ENCODE results near the gene LCORL. TPM values are rescaled to one million over a fixed set of nuclear protein-coding genes. Genes with fewer than 3 reads are reported as not detected.
"Not testable (repeated sequence)": the region's sequence is repeated elsewhere in the genome, so short reads cannot be mapped to it uniquely, and the experiment has no call there.

The LCORL gene
- total and polyA plus RNA-seq, 2 donors from 2014 or later, result 2.8 to 13.7 TPM

GRCh38 chr4:17866810-17867209 is 154.7 kb downstream of the LCORL start:
- H3K36me3 ChIP-seq (ENCODE audit: control insufficient read depth in 2 of 3, insufficient read depth in 3 of 3, low read length in 3 of 3), result no peaks in the 10 kb centered on the region
- no peaks in the 10 kb centered on the region for H3K27me3 ChIP-seq (ENCODE audit: control insufficient read depth, insufficient read depth, low read length)
- intact Hi-C loops (cut with DNase I), result no loop called here
- peaks cover 0 to 4% (median 0%) of the 10 kb centered on the region in 3 donors for H3K9me3 ChIP-seq (ENCODE audit: control insufficient read depth in 2 of 3, insufficient read depth in 1 of 3, low read length in 3 of 3)
- H3K27ac ChIP-seq (ENCODE audit: low read depth in 2 of 2, low read length in 2 of 2), result no peak overlapping the region
- FAIRE-seq (no peak), DNase-seq (peak in 2 of 5 donors; percentile 26 to 39)
- H3K4me1 ChIP-seq (ENCODE audit: control insufficient read depth in 2 of 3, insufficient read depth in 2 of 3, low read depth in 1 of 3, low read length in 3 of 3), result no peaks in the 10 kb centered on the region
- H3K4me3 ChIP-seq (ENCODE audit: low read length in 3 of 3), result no peak overlapping the region
- H3K9ac ChIP-seq (ENCODE audit: low read length in 3 of 3), result no peak overlapping the region
- no peak for TF ChIP-seq CTCF (IDR thresholded peaks at IDR 0.05; ENCODE audit: borderline replicate concordance, extremely low read depth, insufficient read depth)

- H3K4me1 ChIP-seq (ENCODE audit: control insufficient read depth in 2 of 3, insufficient read depth in 2 of 3, low read depth in 1 of 3, low read length in 3 of 3), result no peaks in the 10 kb centered on the region
- H3K36me3 ChIP-seq (ENCODE audit: control insufficient read depth in 2 of 3, insufficient read depth in 3 of 3, low read length in 3 of 3), result no peaks in the 10 kb centered on the region
- H3K27ac ChIP-seq (ENCODE audit: low read depth in 2 of 2, low read length in 2 of 2), result no peak overlapping the region
- no peak overlapping the region for H3K9ac ChIP-seq (ENCODE audit: low read length in 3 of 3)
- intact Hi-C loops (cut with DNase I), result no loop called here
- H3K4me3 ChIP-seq (ENCODE audit: low read length in 3 of 3), result no peak overlapping the region
- DNase-seq, result no peak
- H3K27me3 ChIP-seq (ENCODE audit: control insufficient read depth, insufficient read depth, low read length), result no peaks in the 10 kb centered on the region
- no peak for TF ChIP-seq CTCF (IDR thresholded peaks at IDR 0.05; ENCODE audit: borderline replicate concordance, extremely low read depth, insufficient read depth)
- peaks cover 0 to 4% (median 0%) of the 10 kb centered on the region in 3 donors for H3K9me3 ChIP-seq (ENCODE audit: control insufficient read depth in 2 of 3, insufficient read depth in 1 of 3, low read length in 3 of 3)
- no peak for FAIRE-seq
These were observed 155.6 kb downstream of the LCORL start for GRCh38 chr4:17865866-17866363.

GRCh38 chr4:17861906-17862305 is 159.6 kb downstream of the LCORL start:
- H3K27ac ChIP-seq (ENCODE audit: low read depth in 2 of 2, low read length in 2 of 2); H3K36me3 ChIP-seq (ENCODE audit: control insufficient read depth in 2 of 3, insufficient read depth in 3 of 3, low read length in 3 of 3); H3K9me3 ChIP-seq (ENCODE audit: control insufficient read depth in 2 of 3, insufficient read depth in 1 of 3, low read length in 3 of 3); H3K9ac ChIP-seq (ENCODE audit: low read length in 3 of 3); DNase-seq; H3K4me3 ChIP-seq (ENCODE audit: low read length in 3 of 3); H3K4me1 ChIP-seq (ENCODE audit: control insufficient read depth in 2 of 3, insufficient read depth in 2 of 3, low read depth in 1 of 3, low read length in 3 of 3); intact Hi-C loops (cut with DNase I); FAIRE-seq; H3K27me3 ChIP-seq (ENCODE audit: control insufficient read depth, insufficient read depth, low read length): not testable (repeated sequence)

GRCh38 chr4:17859793-17860406 is 161.7 kb downstream of the LCORL start:
- Histone ChIP-seq H3K4me3 (ENCODE audit: low read length in 3 of 3) (no peak overlapping the region), H3K9me3 (ENCODE audit: control insufficient read depth in 2 of 3, insufficient read depth in 1 of 3, low read length in 3 of 3) (peaks cover 0 to 4% (median 0%) of the 10 kb centered on the region in 3 donors), H3K4me1 (ENCODE audit: control insufficient read depth in 2 of 3, insufficient read depth in 2 of 3, low read depth in 1 of 3, low read length in 3 of 3) (no peaks in the 10 kb centered on the region), H3K36me3 (ENCODE audit: control insufficient read depth in 2 of 3, insufficient read depth in 3 of 3, low read length in 3 of 3) (no peaks in the 10 kb centered on the region), H3K9ac (ENCODE audit: low read length in 3 of 3) (no peak overlapping the region), H3K27me3 (ENCODE audit: control insufficient read depth, insufficient read depth, low read length) (no peaks in the 10 kb centered on the region), H3K27ac (ENCODE audit: low read depth in 2 of 2, low read length in 2 of 2) (no peak overlapping the region)
- no peak for TF ChIP-seq CTCF (IDR thresholded peaks at IDR 0.05; ENCODE audit: borderline replicate concordance, extremely low read depth, insufficient read depth)
- intact Hi-C loops (cut with DNase I), result no loop called here
- FAIRE-seq, result no peak
- DNase-seq, result no peak
